HG02763 (cell line): ENCODE results near the gene STX4.

ENCODE experiments used
- ATAC-seq: cut with Tn5 transposase; IDR thresholded peaks from one replicate; pipeline ENCODE4 v1.9.1; 2021; ENCODE audit warnings: mild to moderate bottlenecking, moderate library complexity; ENCODE audit not compliant: unreplicated experiment

STX4 gene

DNA sequence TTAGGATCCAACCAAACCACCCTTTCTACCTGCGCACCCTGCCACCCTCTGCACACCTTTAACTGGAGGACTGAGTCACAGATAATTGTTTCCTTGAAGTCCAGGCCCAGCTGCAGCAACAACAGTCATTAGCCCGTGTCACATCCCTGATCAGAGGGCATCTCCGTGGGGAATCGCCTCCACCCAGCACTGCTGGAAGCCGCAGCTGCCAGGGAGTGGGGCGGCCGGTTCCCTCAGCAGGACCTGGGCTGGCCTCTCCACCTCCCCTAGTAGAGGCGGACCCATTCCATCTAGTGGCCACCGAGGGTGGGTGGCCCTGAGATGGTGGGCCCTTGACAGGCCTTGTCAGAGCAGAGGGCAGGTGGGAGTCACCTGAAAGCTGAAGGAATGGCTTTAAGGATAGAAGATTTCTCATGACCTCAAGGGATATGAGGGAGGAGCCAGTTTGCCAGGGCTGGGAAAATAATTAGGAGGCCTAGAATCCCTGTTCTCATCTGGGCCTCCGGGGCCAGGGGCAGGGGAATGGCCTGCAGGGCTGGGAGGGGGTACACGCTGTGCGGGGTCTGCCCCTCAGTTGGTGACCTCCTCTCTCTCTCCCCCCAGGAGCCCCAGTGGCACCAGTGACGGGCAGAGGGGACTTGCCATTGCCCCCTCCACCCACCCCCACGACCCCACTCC, 49.1 kb downstream of the STX4 start:
- ATAC-seq, result no peak

DNA sequence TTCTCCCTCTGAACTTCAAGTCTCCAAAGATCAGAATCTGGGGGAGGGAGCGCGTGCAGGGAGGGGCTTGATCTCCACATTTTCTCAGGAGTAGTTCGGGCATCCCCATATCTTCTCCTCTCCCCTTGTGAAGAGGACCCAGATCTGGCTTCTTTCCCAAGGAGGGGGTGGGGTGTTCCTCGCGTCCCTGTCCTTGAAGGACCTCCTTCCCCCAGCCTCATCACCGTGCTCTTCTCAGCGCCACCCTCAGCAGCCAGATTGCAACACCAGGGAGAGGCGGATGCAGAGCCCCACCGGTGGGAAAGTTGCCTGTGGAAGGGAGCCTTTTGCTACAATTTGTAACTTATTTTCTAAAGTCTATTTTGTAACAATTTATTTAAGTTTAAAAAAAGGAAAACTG, 49.7 kb downstream of the STX4 start:
- ATAC-seq, result no peak

DNA sequence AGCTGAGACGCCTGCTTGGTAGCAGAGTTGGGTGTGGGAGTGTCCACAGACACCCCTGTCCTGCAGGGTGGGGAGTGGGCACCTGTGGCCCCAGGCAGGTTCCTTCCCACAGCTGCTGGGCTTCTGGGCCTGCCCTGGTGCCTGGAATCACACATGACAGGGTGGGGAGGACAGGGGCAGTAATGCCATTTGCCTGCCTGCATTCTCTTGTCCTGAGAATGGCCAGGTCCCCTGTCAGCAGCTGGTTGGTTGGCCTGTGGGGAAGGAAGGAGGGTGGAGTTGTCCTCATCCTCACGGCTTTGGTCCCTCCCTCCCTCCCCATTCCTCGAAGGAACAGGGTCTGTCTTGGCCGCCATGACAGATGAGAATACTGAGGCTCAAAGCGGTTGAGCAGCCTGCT, 50.2 kb downstream of the STX4 start:
- ATAC-seq, result no peak

DNA sequence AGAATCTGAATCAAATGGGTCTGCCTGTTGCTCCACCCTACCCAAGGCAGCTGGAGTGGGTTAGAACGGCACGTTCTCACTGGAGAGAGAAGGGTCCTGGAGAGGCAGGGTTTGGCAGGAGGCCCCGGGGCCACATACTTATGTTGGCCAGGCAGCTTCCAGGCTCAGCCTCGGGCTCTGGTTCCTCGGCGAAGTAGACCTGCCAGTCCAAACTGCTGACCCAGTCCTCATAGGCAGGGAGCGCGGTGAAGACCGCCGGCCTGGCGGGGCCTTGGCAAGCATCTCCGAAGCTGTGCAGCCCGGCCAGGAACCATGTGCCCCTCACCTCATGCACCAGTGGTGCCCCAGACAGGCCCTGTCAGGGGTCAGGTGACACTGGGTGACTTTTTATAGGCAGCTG, 50.6 kb downstream of the STX4 start:
- no peak for ATAC-seq

DNA sequence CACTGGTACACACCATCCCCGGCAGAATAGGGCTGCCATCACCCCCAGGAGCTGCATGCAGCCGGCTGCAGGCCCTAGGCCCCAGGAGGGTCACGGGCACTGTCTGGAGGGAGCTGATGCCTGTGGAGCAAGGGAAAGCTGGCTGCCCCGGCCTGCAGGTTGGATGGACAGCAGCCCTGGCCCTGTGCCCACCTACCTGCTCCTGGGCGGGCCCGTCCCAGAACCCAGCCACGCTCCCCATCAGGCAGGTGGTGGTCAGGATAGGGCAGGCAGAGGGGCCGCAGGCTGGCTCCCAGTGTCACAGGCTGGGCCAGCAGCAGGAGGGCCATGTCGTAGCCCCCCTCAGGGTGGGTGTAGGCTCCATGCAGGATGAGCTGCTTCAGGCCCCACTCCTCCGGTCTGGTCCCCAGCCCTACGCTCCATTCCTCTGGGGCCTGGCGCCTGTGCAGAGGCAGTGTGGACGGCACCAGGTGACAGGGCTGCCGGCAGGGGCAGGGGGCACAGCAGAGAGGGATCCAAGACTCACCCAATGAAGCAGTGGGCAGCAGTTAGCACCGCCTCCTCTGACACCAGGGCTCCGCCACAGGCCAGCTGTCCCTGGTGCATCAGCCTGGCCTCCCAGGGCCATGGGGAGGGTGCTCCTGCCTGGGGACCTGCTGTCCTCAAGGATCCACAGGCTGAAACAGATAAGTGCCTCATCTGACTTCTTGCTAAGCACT, 51.4 kb downstream of the STX4 start:
- no peak for ATAC-seq

DNA sequence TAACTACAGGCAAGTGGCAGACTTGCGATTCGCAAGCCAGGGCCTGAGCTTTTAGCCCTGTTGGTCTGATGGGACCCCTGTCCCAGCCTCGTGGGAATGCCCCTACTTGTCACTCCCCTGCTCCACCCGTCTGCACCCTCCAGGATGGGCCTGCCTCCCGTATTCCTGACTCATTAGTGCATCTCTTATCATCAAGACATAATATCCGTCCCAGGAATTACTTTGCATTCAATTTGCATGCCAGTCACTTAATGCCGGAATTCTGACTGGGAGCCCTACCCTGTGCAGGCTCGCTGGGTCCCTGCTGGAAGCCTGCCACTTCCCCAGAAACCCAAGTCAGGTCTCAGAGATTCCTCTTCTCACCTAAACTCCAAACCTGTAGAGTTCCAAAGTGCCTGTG, 52.1 kb downstream of the STX4 start:
- no peak for ATAC-seq

DNA sequence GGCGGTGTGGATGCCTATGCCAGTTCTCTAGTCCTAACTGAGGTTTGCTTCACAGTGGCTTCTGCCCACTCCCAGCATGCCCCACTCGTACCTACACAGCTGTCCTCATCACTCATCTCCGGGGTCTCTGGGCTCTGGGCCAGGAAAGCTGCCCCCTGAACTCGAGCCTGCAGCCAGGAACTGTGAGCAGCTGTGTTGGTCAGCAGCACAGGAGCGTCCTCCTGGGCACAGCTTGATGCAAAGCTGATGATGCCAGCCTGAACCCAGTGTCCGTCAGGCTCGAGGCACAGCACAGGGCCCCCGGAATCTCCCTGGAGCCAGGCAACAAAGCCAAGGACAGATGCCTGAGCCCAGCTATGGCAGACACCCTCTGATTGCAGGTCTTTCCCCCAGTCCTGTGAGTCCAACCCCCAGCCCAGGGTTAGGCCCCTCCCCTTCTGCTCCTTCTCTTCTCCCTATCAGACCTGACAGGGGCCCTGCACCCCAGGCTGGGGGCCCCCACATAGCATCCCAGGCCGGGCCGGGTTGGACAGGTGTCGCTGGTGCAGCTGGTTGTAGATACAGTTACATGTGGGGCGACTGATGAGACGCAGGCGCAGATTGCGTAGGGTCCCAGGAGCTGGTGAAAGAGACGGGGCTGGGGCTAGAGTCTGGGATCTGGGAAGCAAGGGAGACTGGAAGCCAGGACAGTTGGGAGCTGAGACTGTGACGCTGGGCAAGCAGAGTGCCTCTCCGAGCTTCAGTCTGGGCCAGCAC, 52.7 kb downstream of the STX4 start:
- no peak for ATAC-seq

DNA sequence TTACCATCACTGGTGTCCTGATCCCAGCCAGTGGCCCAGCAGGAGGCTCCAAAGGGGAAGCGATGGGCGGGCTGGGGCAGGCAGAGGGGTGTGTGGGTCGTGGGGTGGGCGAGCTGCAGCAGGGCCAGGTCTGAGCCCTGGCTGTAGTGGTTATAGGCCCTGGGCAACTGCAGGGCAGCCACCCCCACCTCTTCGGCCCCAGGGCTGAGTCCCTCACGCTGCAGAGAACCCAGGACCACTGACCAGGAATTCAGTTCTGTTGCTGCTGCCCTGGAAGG, 53.2 kb downstream of the STX4 start:
- ATAC-seq, result no peak

DNA sequence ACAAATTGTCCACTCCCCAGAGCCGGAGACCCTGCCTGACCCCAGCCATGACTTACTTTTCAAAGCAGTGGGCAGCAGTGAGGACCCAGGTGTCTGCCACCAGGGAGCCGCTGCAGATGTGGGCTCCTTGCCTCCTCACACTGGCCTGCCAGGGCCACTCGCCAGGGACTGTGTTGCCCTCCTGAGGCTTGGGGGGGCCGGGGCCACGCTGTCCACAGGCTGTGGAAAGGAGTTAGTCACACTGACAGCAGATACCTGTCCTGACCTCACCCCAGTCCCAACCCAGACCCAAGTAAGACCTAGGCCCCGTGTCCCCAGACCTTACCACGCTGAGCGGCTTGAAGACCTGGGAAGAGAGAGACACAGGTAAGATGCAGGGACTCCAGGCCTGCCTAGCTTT, 54.1 kb downstream of the STX4 start:
- no peak for ATAC-seq

DNA sequence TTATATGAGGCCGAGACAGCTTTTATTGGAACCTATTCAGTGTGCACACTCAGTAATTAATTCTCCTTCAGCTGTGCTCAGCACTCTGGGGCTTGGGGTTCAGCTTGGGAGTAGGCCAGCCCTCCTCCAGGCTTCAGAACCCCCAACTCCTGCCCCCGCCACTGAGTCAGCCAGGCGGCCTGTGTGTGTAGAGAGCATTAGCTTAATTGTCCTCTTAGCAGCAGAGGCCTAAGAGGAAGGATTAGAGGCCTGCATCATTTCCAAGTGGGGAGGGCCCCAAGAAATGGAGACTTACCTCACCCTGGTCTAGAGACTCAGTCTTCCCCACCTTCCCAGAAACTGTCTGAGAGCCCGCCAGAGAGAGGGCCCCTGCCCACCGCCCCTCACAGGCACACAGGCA, 54.6 kb downstream of the STX4 start:
- no peak for ATAC-seq

DNA sequence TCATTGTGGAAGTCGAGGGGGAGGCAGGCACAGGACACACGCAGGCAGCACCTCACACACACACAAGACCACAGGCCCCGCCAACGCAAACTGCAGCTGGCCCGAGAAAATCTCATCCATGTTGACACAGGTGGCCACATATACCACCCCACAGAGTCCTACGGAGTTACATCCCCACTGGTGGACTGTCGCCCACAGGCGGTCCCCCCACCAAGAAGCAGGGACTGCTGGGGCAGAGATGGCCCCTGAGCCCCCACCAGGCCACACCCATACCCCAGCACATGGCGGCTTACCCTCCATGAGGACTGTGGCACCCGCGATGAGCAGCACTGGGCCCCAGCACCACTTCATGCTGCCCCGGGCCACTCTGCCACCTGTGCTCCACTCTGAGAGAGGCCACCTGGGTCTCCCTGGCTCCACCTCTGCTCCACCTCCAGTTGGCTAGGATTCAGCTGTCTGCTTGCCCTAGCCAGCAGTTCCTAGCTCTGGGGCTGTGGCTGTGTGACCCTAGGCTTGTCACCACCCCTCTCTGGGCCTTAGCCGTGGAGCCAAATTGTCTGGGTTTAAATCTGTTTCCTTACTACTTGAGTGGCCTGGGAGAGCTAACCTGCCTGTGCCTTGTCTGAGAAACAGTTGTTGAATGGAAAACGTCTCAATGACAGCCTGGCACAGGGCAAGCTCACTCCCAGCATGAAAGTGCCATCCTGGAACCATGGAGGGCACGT, 55.3 kb downstream of the STX4 start, which contains the start of gene PRSS53:
TSS of gene PRSS53 (minus strand) at position 485 of the 725 bp plus-strand sequence. CDS start at position 351, 134 bp downstream.
- ATAC-seq, result no peak

DNA sequence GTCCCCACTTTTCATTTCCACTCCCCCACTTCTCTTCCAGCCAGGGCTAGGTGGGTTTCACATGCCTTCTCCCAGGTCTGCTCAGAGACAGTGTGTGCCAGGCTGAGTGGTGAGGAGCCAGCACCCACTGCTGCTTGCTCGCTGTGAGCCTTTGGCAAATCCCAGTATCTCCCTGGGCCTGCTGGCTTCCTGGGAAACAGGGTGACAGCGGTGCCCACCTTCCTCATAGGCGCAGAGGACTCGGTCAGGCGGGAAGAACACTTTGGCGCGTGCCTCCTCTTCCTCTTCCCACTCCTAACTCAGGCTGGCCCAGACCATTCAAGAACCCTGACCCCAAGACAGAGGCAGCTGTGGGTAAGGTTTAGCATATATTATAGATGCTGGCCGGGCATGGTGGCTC, 55.8 kb downstream of the STX4 start:
- no peak for ATAC-seq
